ENCODE measurements around the gene STAB1. TPM values are rescaled to one million over a fixed set of nuclear protein-coding genes. Genes with fewer than 3 reads are reported as not detected.

Gene STAB1
- total and polyA plus RNA-seq, 2 of the 13 experiments (the other 11 are each of a cell fraction or from before 2014, with no cell fraction given): 0.09 to 0.34 TPM

DNA sequence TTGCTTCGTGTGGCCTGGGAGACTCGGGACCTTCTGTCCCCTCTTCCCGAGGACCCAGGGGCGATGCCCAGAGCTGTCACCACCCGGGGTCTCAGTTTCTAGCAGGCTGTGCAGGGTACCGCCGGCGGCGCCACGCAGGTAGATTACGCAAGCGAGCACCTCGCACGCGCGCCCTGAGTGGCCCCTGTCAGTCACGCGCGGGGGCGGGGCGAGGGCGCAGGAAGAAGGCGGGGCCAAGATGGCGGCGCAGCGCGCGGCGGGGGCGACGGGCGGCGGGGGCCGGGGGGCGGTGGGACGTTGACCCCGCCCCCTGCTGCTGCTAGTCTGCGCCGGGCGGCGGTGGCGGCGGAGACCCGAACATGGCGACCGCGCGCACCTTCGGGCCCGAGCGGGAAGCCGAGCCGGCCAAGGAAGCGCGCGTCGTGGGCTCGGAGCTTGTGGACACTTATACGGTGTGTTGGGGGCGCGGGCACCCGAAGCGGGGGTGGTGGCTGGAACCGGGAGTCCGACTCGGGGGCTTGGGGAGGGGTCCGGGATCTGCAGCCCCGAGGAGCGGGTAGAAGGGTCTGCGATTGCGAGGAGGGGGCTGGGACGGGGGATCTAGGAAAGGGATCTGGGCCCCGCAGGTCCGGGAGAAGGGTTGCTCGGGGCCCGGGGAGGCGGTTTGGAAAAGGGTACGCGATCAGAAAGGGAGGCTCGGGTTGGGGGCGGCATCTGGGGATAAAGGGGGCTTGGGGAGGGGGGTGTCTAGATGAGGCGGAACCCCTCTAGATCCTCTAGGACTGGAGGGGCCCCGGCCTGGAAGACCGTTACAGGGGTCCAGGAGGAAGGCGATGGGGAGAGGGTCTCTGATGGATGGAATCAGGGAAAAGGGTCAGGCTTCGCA lies 39.6 kb upstream of the STAB1 start, which contains the start of gene NISCH (continued):
- TF ChIP-seq, protein P1, sequence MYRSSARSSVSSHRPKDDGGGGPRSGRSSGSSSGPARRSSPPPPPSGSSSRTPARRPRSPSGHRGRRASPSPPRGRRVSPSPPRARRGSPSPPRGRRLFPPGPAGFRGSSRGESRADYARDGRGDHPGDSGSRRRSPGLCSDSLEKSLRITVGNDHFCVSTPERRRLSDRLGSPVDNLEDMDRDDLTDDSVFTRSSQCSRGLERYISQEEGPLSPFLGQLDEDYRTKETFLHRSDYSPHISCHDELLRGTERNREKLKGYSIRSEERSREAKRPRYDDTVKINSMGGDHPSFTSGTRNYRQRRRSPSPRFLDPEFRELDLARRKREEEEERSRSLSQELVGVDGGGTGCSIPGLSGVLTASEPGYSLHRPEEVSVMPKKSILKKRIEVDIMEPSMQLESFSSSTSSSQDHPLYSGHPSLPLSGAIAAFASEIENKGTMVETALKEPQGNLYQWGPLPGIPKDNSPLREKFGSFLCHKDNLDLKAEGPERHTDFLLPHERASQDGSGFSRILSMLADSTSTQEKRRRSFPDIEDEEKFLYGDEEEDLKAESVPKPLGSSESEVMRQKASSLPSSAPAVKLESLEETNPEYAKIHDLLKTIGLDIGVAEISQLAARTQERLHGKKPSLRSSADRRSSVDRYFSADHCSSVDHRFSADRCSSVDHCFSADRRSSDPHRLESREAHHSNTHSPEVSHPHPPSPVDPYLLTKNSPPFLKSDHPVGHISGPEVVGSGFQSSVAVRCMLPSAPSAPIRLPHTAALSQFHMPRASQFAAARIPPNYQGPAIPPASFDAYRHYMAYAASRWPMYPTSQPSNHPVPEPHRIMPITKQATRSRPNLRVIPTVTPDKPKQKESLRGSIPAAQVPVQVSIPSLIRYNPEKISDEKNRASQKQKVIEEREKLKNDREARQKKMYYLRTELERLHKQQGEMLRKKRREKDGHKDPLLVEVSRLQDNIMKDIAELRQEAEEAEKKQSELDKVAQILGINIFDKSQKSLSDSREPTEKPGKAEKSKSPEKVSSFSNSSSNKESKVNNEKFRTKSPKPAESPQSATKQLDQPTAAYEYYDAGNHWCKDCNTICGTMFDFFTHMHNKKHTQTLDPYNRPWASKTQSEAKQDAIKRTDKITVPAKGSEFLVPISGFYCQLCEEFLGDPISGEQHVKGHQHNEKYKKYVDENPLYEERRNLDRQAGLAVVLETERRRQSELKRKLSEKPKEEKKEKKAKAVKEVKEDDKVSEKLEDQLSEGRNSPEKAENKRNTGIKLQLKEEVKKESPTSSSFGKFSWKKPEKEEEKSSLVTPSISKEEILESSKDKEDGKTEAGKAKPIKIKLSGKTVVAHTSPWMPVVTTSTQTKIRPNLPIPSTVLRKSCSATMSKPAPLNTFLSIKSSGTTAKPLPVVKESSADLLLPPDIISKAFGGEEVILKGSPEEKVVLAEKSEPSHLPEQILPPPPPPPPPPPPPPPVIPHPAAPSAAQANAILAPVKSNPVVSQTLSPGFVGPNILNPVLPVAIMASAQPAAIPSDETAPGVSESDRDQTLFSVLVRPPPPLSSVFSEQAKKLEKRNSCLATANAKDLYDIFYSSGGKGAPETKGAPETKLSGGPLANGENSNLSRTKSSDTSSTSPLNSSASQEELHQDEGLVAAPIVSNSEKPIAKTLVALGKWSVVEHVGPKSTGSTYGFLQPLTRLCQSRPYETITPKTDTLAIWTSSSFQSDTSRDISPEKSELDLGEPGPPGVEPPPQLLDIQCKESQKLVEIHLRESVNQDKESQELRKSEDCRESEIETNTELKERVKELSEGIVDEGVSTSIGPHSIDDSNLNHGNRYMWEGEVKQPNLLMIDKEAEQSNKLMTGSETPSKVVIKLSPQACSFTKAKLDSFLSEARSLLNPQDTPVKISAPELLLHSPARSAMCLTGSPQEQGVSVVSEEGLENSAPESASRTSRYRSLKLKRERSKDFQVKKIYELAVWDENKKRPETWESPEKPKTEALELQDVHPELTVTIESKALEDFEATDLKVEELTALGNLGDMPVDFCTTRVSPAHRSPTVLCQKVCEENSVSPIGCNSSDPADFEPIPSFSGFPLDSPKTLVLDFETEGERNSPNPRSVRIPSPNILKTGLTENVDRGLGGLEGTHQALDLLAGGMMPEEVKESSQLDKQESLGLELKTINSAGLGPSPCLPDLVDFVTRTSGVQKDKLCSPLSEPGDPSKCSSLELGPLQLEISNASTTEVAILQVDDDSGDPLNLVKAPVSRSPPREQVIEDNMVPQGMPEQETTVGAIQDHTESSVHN (CRISPR knock-in tag; IDR thresholded peaks at IDR 0.05): no peak
- no peak for TF ChIP-seq NR3C1 (CRISPR knock-in tag; IDR thresholded peaks at IDR 0.05)
- no peak for TF ChIP-seq NFE2L1 (CRISPR knock-in tag; IDR thresholded peaks at IDR 0.05; ENCODE audit: borderline replicate concordance)
- TF ChIP-seq, protein P2, sequence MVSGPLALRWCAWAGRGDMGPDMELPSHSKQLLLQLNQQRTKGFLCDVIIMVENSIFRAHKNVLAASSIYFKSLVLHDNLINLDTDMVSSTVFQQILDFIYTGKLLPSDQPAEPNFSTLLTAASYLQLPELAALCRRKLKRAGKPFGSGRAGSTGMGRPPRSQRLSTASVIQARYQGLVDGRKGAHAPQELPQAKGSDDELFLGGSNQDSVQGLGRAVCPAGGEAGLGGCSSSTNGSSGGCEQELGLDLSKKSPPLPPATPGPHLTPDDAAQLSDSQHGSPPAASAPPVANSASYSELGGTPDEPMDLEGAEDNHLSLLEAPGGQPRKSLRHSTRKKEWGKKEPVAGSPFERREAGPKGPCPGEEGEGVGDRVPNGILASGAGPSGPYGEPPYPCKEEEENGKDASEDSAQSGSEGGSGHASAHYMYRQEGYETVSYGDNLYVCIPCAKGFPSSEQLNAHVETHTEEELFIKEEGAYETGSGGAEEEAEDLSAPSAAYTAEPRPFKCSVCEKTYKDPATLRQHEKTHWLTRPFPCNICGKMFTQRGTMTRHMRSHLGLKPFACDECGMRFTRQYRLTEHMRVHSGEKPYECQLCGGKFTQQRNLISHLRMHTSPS (CRISPR knock-in tag; IDR thresholded peaks at IDR 0.05; ENCODE audit: low read depth): no peak
- TF ChIP-seq ZFP62 (CRISPR knock-in tag; IDR thresholded peaks at IDR 0.05): no peak
- TF ChIP-seq, protein P3, sequence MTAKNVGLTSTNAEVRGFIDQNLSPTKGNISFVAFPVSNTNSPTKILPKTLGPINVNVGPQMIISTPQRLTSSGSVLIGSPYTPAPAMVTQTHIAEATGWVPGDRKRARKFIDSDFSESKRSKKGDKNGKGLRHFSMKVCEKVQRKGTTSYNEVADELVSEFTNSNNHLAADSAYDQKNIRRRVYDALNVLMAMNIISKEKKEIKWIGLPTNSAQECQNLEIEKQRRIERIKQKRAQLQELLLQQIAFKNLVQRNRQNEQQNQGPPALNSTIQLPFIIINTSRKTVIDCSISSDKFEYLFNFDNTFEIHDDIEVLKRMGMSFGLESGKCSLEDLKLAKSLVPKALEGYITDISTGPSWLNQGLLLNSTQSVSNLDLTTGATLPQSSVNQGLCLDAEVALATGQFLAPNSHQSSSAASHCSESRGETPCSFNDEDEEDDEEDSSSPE (CRISPR knock-in tag; IDR thresholded peaks at IDR 0.05): peak; percentile 69
- peak; percentile 54; the same call in 1 of the 2 replicates for TF ChIP-seq PITX1 (CRISPR knock-in tag; IDR thresholded peaks at IDR 0.05)
- TF ChIP-seq ZNF672 (CRISPR knock-in tag; IDR thresholded peaks at IDR 0.05): no peak; the same call in 1 of the 2 replicates
- TF ChIP-seq CBX5 (CRISPR knock-in tag; IDR thresholded peaks at IDR 0.05; ENCODE audit: borderline replicate concordance): no peak
- 0 out of 2 replicates have a peak, but pooled peaks have one; percentile 47 for TF ChIP-seq SRY (CRISPR knock-in tag; IDR thresholded peaks at IDR 0.05)
- TF ChIP-seq CREB1 (IDR thresholded peaks at IDR 0.05): no peak
- no peak for TF ChIP-seq CREB1 (CRISPR knock-in tag; IDR thresholded peaks at IDR 0.05)
- TF ChIP-seq ADNP (CRISPR knock-in tag; IDR thresholded peaks at IDR 0.05): no peak
- TF ChIP-seq, protein P4, sequence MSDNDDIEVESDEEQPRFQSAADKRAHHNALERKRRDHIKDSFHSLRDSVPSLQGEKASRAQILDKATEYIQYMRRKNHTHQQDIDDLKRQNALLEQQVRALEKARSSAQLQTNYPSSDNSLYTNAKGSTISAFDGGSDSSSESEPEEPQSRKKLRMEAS (IDR thresholded peaks at IDR 0.05): peak; percentile 83
- no peak for TF ChIP-seq CHD4 (IDR thresholded peaks at IDR 0.05; ENCODE audit: borderline replicate concordance, low read length)
- TF ChIP-seq, protein P5, sequence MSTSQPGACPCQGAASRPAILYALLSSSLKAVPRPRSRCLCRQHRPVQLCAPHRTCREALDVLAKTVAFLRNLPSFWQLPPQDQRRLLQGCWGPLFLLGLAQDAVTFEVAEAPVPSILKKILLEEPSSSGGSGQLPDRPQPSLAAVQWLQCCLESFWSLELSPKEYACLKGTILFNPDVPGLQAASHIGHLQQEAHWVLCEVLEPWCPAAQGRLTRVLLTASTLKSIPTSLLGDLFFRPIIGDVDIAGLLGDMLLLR (CRISPR knock-in tag; IDR thresholded peaks at IDR 0.05): no peak

Data from HepG2 (cell line).